HG02798 (cell line): Measurements from ENCODE around the gene RPS21.

Experiments used
- ATAC-seq: cut with Tn5 transposase; IDR thresholded peaks from one replicate; pipeline ENCODE4 v1.9.1; 2021; ENCODE audit warnings: mild to moderate bottlenecking; ENCODE audit not compliant: unreplicated experiment, poor library complexity

RPS21 gene

DNA sequence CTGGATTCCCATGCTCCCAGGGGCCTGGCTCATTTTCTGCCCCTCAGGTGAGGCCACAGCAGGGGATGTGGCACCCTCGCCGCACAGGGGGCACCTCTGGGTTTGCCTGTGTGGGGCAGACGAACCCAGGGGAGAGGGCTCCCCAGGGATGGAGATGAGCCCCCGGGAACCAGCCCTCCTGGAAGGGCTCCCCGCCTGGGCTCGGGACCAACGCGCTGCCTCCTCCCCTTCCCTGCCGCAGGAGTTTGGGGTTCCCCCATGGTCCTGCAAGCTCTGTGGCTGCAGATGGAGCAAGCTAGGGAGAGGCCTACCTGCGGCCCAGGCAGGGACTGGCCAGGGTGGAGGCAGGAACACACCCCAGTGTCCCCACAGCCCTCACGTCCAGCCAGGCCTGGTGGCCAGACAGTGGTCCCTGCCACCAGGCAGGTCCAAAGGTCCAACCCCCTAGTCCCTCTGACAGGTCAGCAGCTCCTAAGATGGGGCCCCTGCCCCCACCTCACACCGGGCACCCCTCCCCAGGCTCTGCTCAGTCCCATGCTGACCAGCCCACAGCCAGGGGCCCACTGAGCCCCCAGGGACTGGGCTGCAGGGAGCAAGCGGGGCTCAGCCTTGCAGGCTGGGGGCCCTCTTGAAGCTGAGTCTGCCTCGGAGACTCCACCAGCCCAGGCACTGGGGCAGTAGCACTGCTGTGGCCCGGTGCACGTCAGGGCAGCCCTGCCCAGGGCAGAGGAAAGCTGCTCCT is 33.4 kb upstream of the RPS21 start:
- ATAC-seq, result no peak

DNA sequence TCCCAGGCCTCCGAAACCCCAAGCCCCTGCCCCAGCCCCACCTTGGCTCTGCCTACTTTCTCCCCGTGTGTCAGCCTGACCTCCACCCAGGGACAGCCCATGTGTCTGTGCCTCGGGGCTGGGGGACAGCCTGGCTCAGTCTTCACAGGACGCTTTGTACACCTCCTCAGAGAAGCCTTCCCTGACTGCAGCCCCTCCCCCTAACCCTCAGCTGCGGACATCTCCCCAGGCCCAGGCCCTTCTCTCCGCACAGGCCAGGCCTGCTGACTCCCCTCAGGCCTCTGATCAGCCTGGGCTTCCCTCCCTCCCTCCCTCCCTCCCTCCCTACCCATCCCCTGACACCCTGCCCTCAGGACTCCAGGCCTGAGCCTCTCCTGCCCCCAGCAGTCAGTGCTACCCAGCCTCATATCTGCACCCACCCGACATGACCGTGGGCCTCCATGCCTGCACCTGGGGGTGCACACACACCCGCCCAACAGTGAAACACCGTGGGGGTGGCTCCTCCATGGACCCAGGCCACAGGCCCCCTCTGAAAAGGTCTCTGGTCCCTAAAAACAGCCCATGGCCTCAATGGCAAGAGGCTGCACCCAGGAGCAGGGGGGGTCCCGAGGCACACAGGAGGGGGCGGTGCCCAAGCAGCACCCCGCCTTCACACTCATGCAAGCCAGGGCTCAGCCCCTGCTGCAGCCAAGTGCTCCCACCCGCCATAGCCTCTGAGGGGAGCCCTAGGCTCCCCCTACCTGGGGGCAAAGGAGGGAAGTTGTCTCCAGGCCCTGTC is 32.7 kb upstream of the RPS21 start:
- ATAC-seq, result no peak

DNA sequence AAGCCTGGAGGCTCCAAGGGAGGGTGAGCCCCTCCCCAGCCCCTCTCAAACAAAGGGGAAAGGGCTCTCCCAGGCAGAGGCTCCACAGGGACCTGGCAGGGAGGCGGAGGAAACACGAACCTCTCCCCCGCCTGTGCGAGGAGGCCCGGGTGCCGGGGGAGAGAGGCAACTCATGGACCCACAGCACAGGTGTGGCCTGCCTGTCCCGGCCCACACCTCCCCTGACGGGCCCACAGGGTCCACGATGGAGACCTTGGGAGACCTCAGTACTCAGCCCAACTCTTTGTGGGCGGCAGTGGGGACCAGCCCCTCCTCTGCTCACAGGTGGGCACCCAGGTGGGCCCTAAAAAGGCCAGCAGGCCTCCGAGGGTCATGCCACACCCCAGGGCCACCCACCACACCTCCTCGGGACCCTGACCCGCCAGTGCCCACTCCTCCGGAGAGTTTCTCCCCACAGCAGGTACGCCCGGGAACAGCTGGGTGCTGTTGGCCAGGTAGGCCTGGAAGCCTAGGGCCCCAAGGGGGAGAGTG is 32.0 kb upstream of the RPS21 start:
- no peak for ATAC-seq

DNA sequence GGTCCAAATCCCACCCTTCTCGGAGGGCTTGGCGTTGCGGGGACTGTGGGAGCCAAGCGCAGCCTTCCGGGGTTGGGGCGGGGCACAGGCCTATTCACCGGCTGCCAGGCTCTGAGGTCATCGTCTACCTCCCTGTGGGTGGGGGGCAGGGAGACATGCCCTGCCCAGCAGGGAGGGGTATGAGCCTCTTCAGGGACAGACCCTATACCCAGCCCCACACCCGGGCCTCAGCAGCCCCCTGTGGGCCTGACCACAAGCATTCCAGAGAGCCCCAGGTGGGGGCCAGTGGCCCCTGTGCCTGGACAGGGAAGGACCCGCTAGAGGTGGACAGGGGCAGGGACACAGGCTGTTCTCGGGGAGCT is 31.4 kb upstream of the RPS21 start:
- ATAC-seq, result no peak

DNA sequence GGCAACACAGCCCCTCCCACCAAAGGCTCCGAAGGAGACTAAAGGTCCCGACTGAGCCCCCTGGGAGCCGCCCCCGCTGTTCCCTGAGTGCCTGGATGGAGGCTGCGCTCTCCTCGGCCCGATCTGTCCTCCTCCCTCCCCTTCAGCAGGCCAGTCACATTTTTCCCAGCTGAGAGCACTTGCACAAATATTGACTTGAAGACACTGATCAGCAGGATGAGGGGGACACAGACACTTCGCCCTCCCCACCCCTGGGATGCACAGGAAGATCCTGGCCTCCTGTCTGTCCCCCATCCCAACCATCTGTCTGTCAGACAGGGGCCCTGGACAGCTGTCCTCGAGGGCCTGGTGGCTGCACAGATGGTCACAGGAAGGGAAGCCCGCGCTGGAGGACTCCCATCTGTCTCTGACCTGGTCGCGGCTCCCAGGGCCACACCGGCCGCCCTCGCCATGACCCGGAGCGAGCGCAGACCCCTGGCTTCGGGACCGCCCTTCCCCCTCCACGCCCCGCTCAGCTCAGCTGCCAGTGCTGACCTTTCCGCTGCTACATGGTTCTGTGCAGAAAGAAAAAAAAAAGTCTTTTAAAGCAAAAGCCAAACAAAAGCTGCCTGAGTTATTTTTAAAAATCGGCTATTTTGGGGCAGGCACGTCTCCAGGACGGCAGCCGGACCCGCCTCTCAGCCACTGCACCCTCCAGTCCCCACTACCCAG is 30.9 kb upstream of the RPS21 start:
- ATAC-seq, result no peak

DNA sequence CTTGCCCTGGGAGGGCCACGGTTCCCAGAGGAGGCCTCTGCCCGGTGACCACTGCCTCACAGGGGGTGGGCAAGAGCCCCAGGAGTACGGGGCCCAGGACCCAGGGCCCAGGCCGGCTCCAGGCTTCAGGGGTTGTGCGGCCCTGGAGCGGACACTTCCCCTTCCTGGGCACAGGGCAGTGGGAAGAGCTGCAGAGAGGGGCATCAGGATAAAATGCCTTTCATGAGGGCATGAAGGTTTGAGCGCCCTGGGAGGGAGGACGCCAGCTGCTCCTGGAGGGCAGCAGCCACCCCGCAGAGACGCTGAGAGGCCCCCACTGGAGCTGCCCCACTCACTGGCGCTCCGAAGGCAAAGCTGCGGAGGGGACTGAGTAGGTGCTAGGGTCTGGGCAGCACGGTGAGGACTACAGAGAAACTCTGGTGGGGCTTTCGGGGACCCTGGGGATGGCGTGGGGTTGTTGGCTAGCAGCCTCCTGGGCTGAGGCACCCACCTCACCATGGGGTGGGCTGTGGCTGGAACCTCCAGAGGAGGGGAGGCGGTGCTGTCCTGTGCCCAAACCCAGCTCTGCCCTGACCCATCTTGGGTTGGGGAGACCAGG is 30.2 kb upstream of the RPS21 start:
- no peak for ATAC-seq

DNA sequence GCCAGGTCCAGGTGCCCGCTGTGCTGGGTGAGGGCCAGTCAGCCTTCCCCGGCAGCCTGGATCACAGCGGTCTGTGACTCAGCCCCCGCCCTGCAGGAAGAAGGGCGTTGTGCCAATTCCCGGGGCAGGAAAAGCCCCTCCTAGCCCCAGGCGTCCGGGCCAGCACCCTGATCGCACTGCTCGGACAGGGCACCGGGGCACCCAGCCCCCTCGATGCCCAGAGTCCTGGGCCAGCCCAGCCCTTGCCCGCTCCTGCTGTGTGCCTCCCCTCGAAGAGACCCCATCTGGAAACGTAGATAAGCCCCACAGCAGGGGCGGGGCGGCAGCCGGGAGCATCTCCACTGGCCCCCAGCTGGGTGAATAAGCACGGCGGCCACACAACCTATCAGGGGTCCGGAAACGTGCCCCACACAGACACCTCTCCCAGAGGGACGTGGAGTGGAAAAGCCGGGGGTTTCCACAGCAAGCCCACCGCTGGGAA is 29.7 kb upstream of the RPS21 start:
- no peak for ATAC-seq

DNA sequence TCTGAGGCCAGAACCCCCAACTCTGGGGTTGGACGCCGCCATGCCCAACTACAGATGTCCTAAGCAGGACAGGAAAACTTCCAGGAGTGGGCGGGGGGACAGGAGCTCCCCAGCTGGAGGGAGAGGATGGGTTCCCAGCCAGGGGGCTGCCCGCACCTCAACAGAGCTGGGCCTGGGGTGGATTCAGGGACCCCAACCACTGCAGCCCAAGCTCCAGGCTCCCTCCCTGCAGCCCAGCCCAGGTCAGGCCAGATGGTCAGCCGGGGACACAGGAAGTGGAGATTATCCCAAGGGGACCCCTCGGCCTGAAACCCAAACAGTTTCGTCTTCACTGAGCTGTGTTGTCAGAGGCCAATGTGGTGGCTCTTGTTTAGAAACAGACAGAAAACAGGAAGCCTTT is 29.2 kb upstream of the RPS21 start:
- ATAC-seq, result no peak

DNA sequence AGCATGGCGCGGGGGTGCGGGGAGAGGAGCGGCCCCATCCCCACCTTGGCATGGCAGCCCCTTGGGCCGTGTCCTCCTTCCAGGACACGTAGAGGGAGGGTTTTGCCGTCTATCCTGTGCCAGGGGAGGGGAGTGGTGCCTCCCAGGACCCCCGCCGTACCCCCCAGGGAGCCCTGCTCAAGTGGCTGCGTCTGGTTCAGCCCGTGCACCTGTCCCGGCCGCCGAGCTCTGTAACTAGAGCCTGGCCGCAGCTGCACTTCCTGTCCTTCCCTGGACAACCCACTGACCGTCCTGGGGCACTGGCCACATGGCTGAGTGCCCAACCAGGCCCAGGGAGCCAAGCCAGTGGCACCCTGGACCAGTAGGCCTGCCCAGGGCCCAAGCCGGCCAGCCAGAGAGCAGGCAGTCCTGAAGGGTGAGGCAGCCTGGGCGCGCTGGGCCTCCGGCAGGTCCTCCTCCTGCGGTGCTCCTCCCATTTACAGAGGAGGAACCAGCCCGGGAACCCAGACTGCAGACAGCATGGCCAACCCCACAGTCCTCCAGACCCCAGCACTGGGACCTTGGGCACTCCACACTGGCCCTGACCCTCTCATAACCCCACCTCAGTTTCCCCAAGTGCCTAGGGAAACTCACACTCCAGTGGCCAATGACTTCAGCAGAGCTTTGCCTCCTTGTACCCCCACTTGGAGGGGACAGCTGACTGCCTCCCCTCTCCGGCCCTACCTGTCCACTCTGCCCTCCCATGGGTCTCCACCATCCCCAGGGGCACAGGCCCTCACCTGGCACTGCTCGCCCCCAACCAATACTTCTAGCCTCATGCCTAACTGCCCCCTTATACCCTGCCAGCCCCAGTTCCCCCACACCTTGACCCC is 28.5 kb upstream of the RPS21 start:
- ATAC-seq, result no peak

DNA sequence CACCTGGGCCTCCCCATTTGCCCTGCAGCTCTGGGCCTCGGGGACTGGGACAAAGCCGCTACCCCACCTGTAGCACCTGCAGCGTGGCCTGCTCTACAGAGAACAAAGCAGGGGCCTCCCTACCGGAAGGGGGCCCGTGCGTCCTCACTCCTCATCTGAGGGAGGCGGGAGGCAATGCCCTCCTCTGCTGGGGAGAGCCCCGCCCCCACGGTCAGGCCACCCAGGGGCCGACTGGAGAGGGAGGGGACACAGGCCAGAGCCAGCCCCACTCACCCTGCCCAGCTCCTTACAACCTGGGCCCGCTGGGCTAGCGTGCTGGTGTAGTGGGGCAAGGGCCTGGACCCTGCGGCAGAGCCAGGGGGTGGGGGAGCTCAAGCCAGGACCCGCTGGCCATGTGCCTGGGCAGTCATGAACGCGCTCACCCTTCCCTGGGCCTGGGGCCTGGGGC is 27.8 kb upstream of the RPS21 start:
- ATAC-seq, result no peak

DNA sequence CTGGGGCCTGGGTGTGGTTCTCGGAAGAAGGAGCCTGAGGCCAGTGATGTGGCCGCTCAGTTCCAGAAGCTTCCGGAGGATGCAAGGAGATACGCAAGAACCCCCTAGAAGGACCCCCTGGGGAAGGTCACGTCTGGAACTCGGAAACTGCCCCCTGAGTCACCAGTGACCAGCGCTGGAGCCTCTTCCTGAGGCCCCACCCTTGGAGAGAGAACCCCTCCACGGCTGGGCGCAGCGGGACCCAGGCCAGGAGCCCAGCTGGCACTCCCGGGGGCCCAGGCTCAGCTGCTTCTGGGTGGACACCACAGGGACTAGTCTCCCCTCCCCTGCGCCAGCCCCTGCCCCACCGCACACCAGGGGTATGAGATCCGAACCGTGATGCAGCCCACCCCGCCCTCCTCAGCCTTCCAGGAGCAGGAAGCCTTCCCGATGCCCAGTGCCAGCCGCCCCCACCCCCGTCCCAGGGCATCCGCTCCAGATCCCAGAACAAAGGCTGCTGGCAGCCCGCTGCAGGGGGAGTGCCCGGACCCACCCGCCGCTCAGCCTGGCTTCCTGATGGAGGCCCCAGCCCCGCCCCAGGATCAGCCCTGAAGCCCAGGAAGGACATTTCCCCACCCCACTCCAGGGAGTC is 27.3 kb upstream of the RPS21 start:
- ATAC-seq, result no peak

DNA sequence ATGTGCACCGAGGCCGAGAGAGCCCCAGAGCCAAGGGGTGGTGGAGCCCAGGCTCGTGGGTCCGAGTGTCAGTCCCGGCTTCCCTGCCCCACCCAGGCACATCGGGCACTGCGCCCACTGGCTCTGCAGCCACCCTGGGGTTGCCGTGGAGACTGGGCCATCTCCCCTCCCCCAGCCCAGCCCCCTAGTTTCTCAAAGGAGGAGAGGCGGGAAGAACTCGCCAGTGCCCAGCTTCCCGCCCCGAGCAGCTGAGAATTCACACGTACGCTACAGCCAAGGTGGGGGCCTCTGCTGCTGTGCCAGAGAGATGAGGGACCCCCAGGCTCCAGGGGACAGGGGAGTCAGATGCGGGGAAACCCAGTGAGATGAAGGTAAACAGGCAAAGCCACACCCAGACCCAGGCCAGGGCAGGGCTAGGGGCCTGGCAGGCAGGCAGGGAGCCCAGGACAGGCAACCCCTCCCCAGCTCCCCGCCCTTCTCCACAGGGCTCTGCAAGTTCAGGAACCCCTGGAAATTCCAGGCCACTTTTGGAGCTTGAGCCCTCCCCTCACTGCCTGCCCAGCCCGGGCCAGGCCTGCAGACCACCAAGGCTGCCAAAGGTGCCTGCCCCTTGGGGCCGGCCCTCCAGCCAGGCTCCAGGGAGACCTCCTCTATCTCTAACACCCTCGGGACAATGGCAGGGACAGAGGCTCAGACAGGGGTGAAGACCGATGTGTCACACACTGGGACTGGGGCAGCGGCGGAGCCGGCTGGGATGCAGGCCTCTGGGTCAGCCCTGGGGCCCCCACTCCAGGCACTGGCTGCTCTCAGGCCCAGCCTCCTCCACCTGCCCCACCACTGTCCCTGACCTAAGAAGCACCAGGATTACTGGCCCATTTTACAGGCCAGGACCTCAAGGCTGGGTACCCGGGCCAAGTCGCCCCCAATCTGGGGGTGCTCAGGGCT is 25.8 kb upstream of the RPS21 start:
- ATAC-seq, result no peak

DNA sequence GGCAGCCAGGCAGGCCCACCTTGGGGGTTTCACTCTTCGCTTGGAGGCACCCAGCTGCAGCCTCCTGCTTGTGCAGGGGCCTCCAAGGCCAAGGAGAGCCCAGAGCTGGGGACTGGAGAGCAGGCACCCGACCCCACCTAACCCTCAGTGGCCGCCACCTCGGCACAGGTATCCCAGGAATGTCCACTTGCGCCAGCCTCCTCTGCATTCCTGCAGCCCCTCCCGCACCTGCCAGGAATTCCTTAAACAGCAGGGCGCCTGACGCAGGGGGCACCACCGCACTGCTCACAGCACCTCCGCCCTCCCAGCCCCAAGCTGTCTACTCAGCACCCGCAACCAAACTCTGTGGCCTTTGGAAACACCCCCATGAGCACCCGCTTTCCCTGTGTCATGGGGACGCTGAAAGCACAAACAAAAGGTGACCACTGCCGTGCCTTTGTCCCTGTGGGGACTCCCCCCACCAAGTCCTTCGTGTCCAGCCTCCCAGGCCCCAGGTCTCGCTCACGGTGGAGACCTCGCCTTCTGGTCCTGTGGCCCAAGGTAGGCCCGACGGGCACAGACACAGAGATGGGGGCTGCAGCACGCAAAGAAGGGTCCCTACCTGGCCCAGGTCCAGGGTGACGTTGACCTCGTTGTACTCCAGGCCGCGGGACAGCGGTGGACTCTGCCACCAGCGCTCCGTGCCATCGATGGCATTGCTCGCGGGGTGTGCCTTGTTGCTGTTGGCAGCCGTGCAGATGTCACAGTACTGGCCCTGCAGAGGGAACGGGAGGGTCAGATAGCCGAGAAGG is 24.9 kb upstream of the RPS21 start:
- ATAC-seq, result no peak

DNA sequence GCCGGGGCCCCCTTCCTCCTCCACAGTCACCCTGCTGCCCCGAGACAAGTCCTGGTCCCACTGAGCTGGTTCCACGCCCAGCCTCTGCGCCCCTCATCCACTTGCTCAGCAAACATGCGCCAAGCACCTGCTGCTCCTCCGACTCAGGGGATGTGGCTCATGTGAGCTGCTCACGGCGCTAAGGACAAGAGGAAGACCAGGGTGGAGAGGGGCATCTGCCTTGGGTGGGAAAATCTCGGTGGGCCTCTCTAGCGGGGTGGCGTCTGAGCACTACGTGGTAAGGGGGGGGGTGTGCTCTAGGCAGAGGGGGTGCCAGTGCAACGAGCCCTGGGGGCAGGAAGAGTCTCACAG is 24.3 kb upstream of the RPS21 start:
- no peak for ATAC-seq

DNA sequence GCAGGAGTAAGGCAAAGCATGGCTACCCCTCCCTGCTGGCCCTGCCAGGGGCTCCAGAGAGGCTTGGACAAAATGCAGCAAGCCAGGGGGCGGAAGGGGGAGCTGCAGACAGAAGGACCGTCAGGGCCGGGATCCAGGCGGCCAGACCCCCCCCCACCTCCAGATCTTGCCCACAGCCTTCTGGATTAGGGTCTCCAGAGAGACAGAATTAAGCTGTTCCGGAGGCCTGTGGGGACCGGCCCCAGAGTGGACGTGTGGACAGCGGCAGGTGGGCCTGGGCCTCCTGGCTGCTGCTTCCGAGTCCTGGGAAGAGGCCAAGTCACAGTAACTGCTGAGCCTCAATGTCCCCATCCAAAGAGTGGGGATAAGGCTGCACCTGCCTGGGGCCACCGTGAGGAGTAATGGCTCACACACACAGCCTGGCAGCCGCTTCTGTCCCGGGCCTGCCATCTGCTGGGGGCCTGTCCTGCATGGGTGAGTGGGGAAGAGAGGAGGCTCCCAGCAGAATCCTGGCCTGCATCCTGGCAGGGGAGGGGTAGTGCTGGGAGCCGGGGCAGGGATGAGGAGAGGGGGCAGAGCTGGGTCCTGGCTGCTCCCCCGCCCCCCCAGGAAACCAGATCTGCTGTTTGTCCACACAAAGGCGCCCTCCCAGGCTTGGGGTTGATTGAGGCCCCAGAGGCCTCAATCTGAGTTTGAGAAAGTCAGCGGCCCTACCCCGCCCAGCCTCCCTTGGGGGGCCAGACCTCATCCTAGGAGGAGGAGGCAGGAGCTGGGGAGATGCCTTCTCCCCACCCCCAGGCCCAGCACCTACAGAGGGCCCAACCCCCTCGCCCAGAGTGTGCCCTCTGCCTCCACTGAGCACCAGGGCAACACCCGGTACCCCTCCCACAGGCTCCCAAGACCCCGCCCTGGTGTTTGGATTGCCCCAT is 23.6 kb upstream of the RPS21 start:
- ATAC-seq, result no peak
